ENCODE measurements around the gene SCYGR3.

Gene SCYGR3

GRCh38 chr2:227614740-227615139 lies at the start of gene SCYGR3:
TSS of gene SCYGR3 (minus strand) at chr2:227614840. CDS start at chr2:227614840, 0 bp downstream.
- DNase-seq, result no peak

GRCh38 chr2:227661827-227662226 lies 47.2 kb upstream of the SCYGR3 start:
- no peak for DNase-seq

GRCh38 chr2:227661025-227661649 lies 46.5 kb upstream of the SCYGR3 start:
- DNase-seq, result no peak

GRCh38 chr2:227657199-227657845 lies 42.7 kb upstream of the SCYGR3 start:
- no peak for DNase-seq

GRCh38 chr2:227655454-227655853 lies 40.8 kb upstream of the SCYGR3 start:
- no peak for DNase-seq

- no peak for DNase-seq
Observed at GRCh38 chr2:227654426-227654825, 39.8 kb upstream of the SCYGR3 start.

DNA sequence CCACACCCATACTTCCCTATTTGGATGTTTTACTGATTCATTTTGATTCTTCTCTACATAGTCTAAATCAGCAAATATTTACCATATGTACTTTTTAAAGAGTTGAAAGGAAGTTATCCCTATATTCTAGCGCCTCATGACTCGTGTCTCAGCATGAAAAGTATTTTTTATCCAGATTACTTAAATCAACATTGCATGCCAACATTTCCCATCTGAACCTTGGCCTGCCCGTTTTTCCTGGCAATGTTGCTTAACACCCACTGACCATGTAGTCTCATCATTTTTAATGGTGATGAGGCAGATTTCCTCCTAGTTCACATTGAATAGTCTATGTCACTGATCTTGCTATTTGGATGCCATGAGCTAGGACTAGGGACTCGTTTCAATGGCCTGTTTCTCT lies 38.8 kb upstream of the SCYGR3 start:
- DNase-seq, result no peak

DNA sequence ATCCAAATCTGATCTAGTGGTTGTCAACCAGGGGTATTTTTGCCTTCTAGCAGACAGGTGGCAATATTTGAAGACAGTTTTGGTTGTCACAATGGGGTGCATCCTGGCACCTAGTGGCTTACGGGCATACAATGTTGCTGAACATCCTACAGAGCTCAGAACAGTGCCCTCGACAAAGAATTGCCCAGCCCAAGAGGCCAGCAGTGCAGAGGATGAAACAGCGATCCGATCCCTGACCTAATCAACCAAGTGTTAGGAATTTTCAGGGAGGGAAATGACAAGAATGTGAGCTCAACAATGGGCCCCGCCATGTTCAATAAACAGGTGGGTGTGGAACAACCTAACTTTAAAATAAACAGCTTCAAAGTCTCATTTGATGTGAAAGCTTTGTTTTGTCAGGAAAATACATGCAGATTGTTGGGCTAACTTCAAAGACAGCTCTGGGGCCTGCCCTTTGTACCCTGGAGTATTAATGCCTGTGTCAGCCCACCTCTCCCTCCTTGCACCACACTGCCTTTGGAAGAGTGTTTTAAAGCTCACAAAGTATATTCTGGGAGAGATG lies 29.4 kb upstream of the SCYGR3 start:
- no peak for DNase-seq

GRCh38 chr2:227642656-227643055 lies 28.0 kb upstream of the SCYGR3 start:
- DNase-seq, result no peak

GRCh38 chr2:227634201-227634600 lies 19.6 kb upstream of the SCYGR3 start:
- no peak for DNase-seq

DNA sequence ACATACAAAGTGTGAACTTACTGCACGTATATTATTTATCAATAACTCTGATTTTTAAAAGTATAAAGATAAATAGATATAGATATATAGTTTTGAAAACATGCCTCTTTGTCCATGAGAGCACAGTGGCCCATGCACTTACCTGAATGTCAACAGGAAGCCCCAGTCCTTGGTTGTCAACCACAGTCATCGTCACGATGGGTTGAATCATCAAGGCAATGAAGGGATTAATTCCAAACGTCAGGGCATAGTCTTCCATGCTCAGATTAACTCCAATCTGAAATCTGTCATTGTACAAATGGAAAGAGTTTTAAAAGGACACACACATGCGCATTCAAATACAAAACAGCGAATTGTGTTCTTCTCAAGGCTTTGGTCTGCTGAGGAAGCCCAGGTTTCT lies 18.2 kb upstream of the SCYGR3 start:
- no peak for DNase-seq

GRCh38 chr2:227630322-227630721 lies 15.7 kb upstream of the SCYGR3 start:
- no peak for DNase-seq

GRCh38 chr2:227629435-227629834 lies 14.8 kb upstream of the SCYGR3 start:
- DNase-seq, result no peak

DNA sequence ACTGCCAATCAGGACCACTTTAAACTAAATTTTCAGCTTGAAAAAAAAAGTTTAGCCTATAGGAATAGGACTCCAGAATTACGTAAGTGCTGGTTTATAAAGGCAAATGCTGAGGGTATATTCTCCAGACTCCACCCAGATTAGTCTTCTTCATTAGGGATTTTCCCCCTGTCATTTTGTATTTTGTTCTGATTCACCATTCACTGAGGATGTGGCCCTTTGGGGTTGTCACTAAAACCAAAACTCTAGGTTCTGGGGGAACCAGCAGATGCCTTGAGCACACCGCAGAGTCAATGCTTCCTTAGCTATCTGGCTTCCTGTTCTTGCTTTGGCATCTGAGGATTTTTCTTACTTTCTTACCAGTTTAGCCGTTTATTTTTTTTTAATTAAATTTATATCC lies 13.1 kb upstream of the SCYGR3 start:
- no peak for DNase-seq

DNA sequence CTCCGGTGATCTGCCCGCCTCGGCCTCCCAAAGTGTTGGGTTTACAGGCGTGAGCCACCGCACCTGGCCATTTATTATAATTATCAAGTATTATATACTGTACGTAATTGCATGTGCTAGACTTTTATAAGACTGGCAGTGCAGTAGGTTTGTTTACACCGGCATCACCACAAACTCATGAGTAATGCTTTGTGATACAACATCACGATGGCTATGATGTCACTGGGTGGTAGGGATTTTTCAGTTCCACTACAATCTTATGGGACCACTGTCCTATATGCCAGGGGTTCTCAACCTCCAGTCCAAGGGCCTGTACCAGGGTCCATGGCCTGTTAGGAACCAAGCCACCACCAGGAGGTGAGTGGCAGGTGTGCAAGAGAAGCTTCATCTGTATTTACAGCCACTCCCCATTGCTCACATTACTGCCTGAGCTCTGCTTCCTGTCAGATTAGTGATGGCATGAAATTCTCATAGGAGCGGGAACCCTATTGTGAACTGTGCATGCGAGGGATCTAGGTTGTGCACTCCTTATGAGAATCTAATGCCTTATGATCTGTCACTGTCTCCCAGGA lies 12.0 kb upstream of the SCYGR3 start:
- no peak for DNase-seq

GRCh38 chr2:227625420-227625819 lies 10.8 kb upstream of the SCYGR3 start:
- DNase-seq, result no peak

- no peak for DNase-seq
Observed at GRCh38 chr2:227623226-227623625, 8.6 kb upstream of the SCYGR3 start.

- DNase-seq, result no peak
Observed at GRCh38 chr2:227617316-227618230, 2.9 kb upstream of the SCYGR3 start, which contains the start of gene SCYGR4. TSS of gene SCYGR4 (plus strand) at chr2:227617498. CDS start at chr2:227617498, 0 bp downstream.

- no peak for DNase-seq
Observed at GRCh38 chr2:227616631-227617030, 2.0 kb upstream of the SCYGR3 start.

GRCh38 chr2:227615906-227616305 lies 1.3 kb upstream of the SCYGR3 start:
- no peak for DNase-seq

GRCh38 chr2:227615181-227615580 lies 541 bp upstream of the SCYGR3 start:
- no peak for DNase-seq

GRCh38 chr2:227614246-227614645 lies 394 bp downstream of the SCYGR3 start:
- no peak for DNase-seq

DNA sequence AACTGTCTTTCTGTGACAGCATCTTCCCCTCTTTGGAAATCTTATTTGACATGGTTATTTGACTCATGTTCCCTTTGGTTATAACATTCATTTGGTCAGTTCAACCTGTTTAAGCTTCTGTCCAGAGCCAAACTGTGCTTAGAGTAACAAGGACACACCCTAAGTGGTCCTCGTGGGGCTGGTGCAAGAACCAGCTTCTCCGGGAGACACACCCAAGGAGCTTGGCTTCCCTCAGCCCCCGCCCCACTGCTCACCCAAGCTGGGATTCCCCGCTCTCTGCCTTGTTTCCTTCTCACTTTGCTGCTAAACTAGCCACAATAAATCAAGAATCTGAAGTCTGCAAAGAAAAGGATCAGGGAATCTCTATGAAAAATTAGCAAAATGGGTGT lies 1.4 kb downstream of the SCYGR3 start:
- DNase-seq, result no peak

Measured in NCI-H446 treated with DMSO at 0.1 percent for 48 hours (cell line).